Keratinocyte (primary cell): ENCODE results near the gene DAO. TPM values are rescaled to one million over a fixed set of nuclear protein-coding genes. Genes with fewer than 3 reads are reported as not detected.

ENCODE experiments used
- DNase-seq: peaks from one replicate; pipeline ENCODE4 v3.0.0-alpha.2; 2011; ENCODE audit warnings: low read depth, missing footprints, low spot score
- FAIRE-seq: peaks from 2 replicates; lab custom pipeline; 2011; peaks lifted over from hg19 to GRCh38; lab: Jason Lieb, UNC
- H2AFZ ChIP-seq: 2 replicates; pipeline ENCODE4 v1.6.0; 2012; ENCODE audit warnings: low read length, control low read depth, inconsistent platforms; ENCODE audit not compliant: control insufficient read depth
- H3K27ac ChIP-seq: 2 replicates; pipeline ENCODE4 v1.5.1; 2011; ENCODE audit warnings: low read length; ENCODE audit not compliant: control insufficient read depth, insufficient read depth
- H3K27me3 ChIP-seq: 3 replicates; pipeline ENCODE4 v1.6.0; 2011; ENCODE audit warnings: low read length; ENCODE audit not compliant: control insufficient read depth, insufficient read depth; ENCODE audit errors: extremely low read depth
- H3K36me3 ChIP-seq, 2 experiments: 2 replicates in 1 of 2; 3 replicates in 1 of 2; pipeline ENCODE4 v1.5.1; 2011; ENCODE audit warnings: low read length in 2 of 2, mild to moderate bottlenecking in 1 of 2; ENCODE audit not compliant: control insufficient read depth in 2 of 2, insufficient read depth in 2 of 2; ENCODE audit errors: extremely low read depth in 1 of 2
- H3K4me1 ChIP-seq: 3 replicates; pipeline ENCODE4 v1.5.1; 2011; ENCODE audit warnings: low read length; ENCODE audit not compliant: control insufficient read depth, insufficient read depth; ENCODE audit errors: extremely low read depth
- H3K4me2 ChIP-seq: 3 replicates; pipeline ENCODE4 v1.6.0; 2011; ENCODE audit warnings: low read depth, low read length; ENCODE audit not compliant: control insufficient read depth, insufficient read depth; ENCODE audit errors: extremely low read depth
- H3K4me3 ChIP-seq, 3 experiments: fragments of 200-600 bp in 1 of 3; sonication (generic) in 1 of 3; 2 replicates in 2 of 3; 3 replicates in 1 of 3; pipeline ENCODE4 v1.5.1; 2011 to 2016; ENCODE audit warnings: low read length in 3 of 3, mild to moderate bottlenecking in 3 of 3, control low read depth in 2 of 3, inconsistent platforms in 1 of 3, low read depth in 1 of 3, mixed read lengths in 1 of 3, mixed run types in 1 of 3, moderate library complexity in 1 of 3; ENCODE audit not compliant: control insufficient read depth in 2 of 3, insufficient read depth in 2 of 3; ENCODE audit errors: extremely low read depth in 1 of 3
- H3K79me2 ChIP-seq: 2 replicates; pipeline ENCODE4 v1.6.0; 2012; ENCODE audit warnings: low read length; ENCODE audit not compliant: control insufficient read depth, insufficient read depth
- H3K9ac ChIP-seq: 3 replicates; pipeline ENCODE4 v1.6.0; 2011; ENCODE audit warnings: low read length; ENCODE audit not compliant: control insufficient read depth, insufficient read depth; ENCODE audit errors: extremely low read depth
- H3K9me1 ChIP-seq: 3 replicates; pipeline ENCODE4 v1.6.0; 2011; ENCODE audit warnings: low read length; ENCODE audit not compliant: control insufficient read depth, insufficient read depth; ENCODE audit errors: extremely low read depth
- H3K9me3 ChIP-seq: 2 replicates; pipeline ENCODE4 v1.5.1; 2012; ENCODE audit warnings: low read depth, low read length; ENCODE audit not compliant: control insufficient read depth
- H4K20me1 ChIP-seq: 3 replicates; pipeline ENCODE4 v1.6.0; 2011; ENCODE audit warnings: low read length; ENCODE audit not compliant: control insufficient read depth, insufficient read depth; ENCODE audit errors: extremely low read depth
- EZH2 ChIP-seq: IDR thresholded peaks from one replicate; pipeline ENCODE4 v1.6.1; 2012; ENCODE audit warnings: inconsistent platforms, mild to moderate bottlenecking, low read length, moderate library complexity
- dilution Hi-C: fragments of 300-500 bp; cut with MboI; formaldehyde crosslinking; loops from one replicate; pipeline ENCODE4 v1.7.0; 2020; ENCODE audit warnings: low sequenced_read_pairs; ENCODE audit not compliant: extremely low pct_ligation_motif_present
- polyA minus RNA-seq, 3 experiments: library from RNA; depleted of rRNA, polyadenylated mRNA; stranded (reverse); fragments of >200 nt; gene quantifications; 1 replicate in 1 of 3; 2 replicates in 1 of 3; 3 replicates in 1 of 3; pipeline ENCODE4 v1.2.3, GENCODE V29; 2011
- polyA plus RNA-seq, 5 experiments: library from polyadenylated mRNA; depleted of rRNA in 3 of 5; stranded (reverse) in 3 of 5; stranded (forward) in 1 of 5; unstranded in 1 of 5; fragments of >200 nt; gene quantifications; 1 replicate in 1 of 5; 2 replicates in 3 of 5; 3 replicates in 1 of 5; pipeline versions ENCODE4 v1.2.1 to v1.2.3, GENCODE V29; 2011 to 2012; ENCODE audit warnings: missing spikeins in 2 of 5, low read depth in 1 of 5, low replicate concordance in 1 of 5
- TF ChIP-seq, protein P1 (sequence below), 3 experiments: IDR thresholded peaks in 1 of 3; conservative IDR thresholded peaks in 1 of 3; optimal IDR thresholded peaks in 1 of 3; 2 replicates in 2 of 3; 3 replicates in 1 of 3; pipeline versions ENCODE3 to v1.5.1; 2011; ENCODE audit warnings: low read length in 3 of 3, mild to moderate bottlenecking in 3 of 3, moderate library complexity in 2 of 3, control low read depth in 1 of 3, inconsistent platforms in 1 of 3; ENCODE audit not compliant: insufficient read depth in 2 of 3; ENCODE audit errors: extremely low read depth in 1 of 3

DAO gene
- polyA plus RNA-seq (not detected in 3 replicates), polyA minus RNA-seq (not detected in 3 replicates)
- not detected for polyA plus RNA-seq (2011; ENCODE audit: low read depth)
- polyA plus RNA-seq (2011; cell fraction: cytosol; rRNA removed) = not detected in 2 replicates
- not detected in 2 replicates for polyA plus RNA-seq (2011; cell fraction: nucleus; rRNA removed)
- not detected in 2 replicates for polyA plus RNA-seq (2012; ENCODE audit: low replicate concordance)
- not detected for polyA minus RNA-seq (2011; cell fraction: cytosol; rRNA and poly(A)+ RNA removed)
- not detected in 2 replicates for polyA minus RNA-seq (2011; cell fraction: nucleus; rRNA and poly(A)+ RNA removed)

DNA sequence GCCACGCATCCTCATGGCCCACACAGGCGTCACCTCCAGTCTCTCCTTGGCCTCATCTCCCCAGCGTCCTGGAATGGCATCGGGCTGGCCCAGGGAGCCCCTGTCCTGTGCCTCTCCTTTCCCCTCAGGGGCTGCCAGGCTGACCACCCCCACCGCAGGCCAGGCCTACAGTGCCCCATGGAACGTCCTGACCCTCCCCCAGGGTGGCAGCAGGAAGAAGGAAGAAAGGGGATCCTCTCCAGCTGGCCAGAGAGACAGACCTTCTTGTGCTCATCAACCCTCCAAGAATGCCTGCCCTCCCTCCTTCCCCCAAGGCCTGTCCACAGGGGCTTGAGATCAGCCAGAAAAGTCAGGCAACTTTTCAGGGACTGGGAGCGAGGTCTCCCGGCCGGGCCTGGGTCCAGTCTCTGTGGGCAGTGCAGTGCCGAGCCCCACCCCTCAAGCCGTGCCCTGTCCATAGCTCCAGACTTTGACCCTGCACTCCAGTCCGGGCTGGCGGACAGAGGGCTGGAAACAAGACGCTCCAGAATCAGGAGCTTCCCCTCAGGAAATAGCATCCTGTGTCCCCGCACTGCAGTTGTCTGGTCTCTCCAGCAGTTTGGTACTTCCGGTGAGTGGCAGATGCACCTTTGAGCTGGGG, at the start of gene DAO:
Gene DAO (plus strand): TSS at position 478 of the 640 bp plus-strand sequence. CDS start 4,915 bp downstream, outside the sequence.
- no peaks in the 10 kb centered on the region for H3K9me1 ChIP-seq
- TF ChIP-seq EZH2 = no peak
- TF ChIP-seq, protein P1, sequence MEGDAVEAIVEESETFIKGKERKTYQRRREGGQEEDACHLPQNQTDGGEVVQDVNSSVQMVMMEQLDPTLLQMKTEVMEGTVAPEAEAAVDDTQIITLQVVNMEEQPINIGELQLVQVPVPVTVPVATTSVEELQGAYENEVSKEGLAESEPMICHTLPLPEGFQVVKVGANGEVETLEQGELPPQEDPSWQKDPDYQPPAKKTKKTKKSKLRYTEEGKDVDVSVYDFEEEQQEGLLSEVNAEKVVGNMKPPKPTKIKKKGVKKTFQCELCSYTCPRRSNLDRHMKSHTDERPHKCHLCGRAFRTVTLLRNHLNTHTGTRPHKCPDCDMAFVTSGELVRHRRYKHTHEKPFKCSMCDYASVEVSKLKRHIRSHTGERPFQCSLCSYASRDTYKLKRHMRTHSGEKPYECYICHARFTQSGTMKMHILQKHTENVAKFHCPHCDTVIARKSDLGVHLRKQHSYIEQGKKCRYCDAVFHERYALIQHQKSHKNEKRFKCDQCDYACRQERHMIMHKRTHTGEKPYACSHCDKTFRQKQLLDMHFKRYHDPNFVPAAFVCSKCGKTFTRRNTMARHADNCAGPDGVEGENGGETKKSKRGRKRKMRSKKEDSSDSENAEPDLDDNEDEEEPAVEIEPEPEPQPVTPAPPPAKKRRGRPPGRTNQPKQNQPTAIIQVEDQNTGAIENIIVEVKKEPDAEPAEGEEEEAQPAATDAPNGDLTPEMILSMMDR (optimal IDR thresholded peaks at IDR 0.05 in 1 of 3, IDR thresholded peaks at IDR 0.05 in 1 of 3, conservative IDR thresholded peaks at IDR 0.05 in 1 of 3; ENCODE audit: extremely low read depth in 1 of 3, insufficient read depth in 2 of 3, low read length in 3 of 3) = no peak
- dilution Hi-C loops = no loop called here
- H3K9me3 ChIP-seq = no peaks in the 10 kb centered on the region
- no peak within 1 kb of the TSS for H3K9ac ChIP-seq
- no peak within 1 kb of the TSS for H3K27ac ChIP-seq
- no peaks in the 10 kb centered on the region for H3K36me3 ChIP-seq
- H3K79me2 ChIP-seq = no peaks in the 10 kb centered on the region
- no peak for FAIRE-seq
- no peaks in the 10 kb centered on the region for H3K27me3 ChIP-seq
- H3K4me3 ChIP-seq = no peak within 1 kb of the TSS
- DNase-seq = no peak
- no peak within 1 kb of the TSS for H3K4me2 ChIP-seq
- peaks cover 3% of the 10 kb centered on the region for H3K4me1 ChIP-seq
- no peak within 1 kb of the TSS for H2AFZ ChIP-seq
- no peaks in the 10 kb centered on the region for H4K20me1 ChIP-seq

DNA sequence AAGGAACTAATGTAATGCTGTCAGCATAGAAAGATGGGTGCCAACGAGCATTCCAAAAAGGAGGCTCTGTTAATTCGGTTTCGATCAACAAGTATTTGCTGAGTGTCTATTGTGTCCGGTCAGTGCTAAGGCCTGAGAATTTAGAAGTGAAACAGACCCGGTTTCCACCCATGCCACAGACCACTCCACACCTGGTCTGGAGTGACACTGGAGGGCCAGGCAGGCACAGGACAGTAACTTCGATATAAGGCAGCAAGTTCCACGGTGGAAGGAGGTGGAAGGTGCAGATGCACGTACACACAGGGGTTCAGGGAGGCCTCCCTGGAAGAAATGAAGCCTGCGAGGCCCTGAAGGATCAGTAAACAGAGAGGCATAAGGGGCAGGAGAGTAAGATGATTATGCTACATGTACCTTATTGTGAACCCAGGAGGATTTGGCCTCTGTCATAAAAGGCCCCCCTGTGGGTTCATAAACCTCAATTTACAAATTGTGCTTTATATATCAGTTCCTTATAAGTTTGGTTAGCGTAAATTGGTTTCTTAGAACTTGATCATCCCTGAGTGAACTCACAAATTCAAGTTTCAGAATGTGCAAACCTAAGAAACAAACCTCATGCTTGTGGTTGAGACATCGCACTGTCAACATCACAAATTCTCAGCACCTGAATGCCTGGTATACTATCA, 48.4 kb upstream of the DAO start:
- no peak for DNase-seq
- Histone ChIP-seq H3K36me3 (peaks cover 18 to 63% of the 10 kb centered on the region in 2 experiments), H3K27me3 (no peaks in the 10 kb centered on the region), H4K20me1 (no peaks in the 10 kb centered on the region), H3K27ac (no peak overlapping the region), H3K4me1 (peaks cover 47% of the 10 kb centered on the region), H3K9me3 (no peaks in the 10 kb centered on the region), H3K4me3 (no peak overlapping the region), H2AFZ (no peak overlapping the region), H3K4me2 (no peak overlapping the region), H3K79me2 (peaks cover 72% of the 10 kb centered on the region), H3K9ac (no peak overlapping the region), H3K9me1 (no peaks in the 10 kb centered on the region)
- no peak for FAIRE-seq
- TF ChIP-seq, protein P1 (optimal IDR thresholded peaks at IDR 0.05 in 1 of 3, IDR thresholded peaks at IDR 0.05 in 1 of 3, conservative IDR thresholded peaks at IDR 0.05 in 1 of 3; ENCODE audit: extremely low read depth in 1 of 3, insufficient read depth in 2 of 3, low read length in 3 of 3) = no peak
- TF ChIP-seq EZH2 = no peak
- dilution Hi-C loops = no loop called here
